Body of pancreas (tissue), 4 donors: ENCODE data around the gene COL26A1.

Experiments
- POLR2A ChIP-seq, 3 donors: fragments of 450-650 bp; IDR thresholded peaks; one replicate each; pipeline ENCODE4 v1.6.1; 2016; ENCODE audit warnings: antibody characterized with exemption in 3 of 3, mild to moderate bottlenecking in 2 of 3
- TF ChIP-seq, protein P1 (sequence below), 7 experiments: fragments of 450-650 bp in 4 of 7; fragments of 200-600 bp in 3 of 7; sonication (generic) in 3 of 7; IDR thresholded peaks; one replicate each; pipeline ENCODE4 v1.5.1; 2016 to 2019; ENCODE audit warnings: antibody characterized with exemption in 7 of 7

DNA sequence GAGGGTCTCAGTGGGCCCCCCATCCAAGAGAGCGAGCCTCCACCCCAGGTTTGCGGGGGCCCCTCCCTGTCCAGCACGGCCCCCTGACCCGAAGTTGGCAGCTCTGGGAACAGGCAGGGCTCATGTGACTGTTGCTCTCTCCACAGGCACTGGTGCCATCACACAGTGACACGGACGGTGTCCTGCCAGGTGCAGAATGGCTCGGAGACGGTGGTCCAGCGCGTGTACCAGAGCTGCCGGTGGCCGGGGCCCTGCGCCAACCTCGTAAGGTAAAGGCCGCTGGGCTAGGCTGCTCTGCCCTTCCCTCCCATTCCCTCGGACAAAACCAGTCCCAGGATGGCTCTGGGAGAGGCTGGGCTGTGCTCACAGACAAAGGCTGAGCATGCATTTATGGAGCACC is 57.2 kb downstream of the COL26A1 start:
- TF ChIP-seq, protein P1, sequence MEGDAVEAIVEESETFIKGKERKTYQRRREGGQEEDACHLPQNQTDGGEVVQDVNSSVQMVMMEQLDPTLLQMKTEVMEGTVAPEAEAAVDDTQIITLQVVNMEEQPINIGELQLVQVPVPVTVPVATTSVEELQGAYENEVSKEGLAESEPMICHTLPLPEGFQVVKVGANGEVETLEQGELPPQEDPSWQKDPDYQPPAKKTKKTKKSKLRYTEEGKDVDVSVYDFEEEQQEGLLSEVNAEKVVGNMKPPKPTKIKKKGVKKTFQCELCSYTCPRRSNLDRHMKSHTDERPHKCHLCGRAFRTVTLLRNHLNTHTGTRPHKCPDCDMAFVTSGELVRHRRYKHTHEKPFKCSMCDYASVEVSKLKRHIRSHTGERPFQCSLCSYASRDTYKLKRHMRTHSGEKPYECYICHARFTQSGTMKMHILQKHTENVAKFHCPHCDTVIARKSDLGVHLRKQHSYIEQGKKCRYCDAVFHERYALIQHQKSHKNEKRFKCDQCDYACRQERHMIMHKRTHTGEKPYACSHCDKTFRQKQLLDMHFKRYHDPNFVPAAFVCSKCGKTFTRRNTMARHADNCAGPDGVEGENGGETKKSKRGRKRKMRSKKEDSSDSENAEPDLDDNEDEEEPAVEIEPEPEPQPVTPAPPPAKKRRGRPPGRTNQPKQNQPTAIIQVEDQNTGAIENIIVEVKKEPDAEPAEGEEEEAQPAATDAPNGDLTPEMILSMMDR (IDR thresholded peaks at IDR 0.05): no peak
- TF ChIP-seq POLR2A (IDR thresholded peaks at IDR 0.05): no peak
